Thyroid gland (tissue), 4 donors: Measurements from ENCODE around the gene EPB41L5. TPM values are rescaled to one million over a fixed set of nuclear protein-coding genes. Genes with fewer than 3 reads are reported as not detected.

ENCODE experiments used
- DNase-seq, 2 donors: peaks; one replicate each; pipeline ENCODE4 v3.0.0-alpha.2; 2019
- H3K27ac ChIP-seq, 3 donors: fragments of 200-600 bp; sonication (generic); 1 replicate in 2 of 3; 2 replicates in 1 of 3; pipeline ENCODE4 v1.5.1; 2016 to 2019; ENCODE audit warnings: mild to moderate bottlenecking in 1 of 3, moderate library complexity in 1 of 3
- H3K27me3 ChIP-seq: fragments of 200-600 bp; sonication (generic); one replicate; pipeline ENCODE4 v1.5.1; 2019
- H3K36me3 ChIP-seq, 2 donors: fragments of 200-600 bp; sonication (generic); one replicate each; pipeline ENCODE4 v1.5.1; 2016 to 2019
- H3K4me1 ChIP-seq, 2 donors: fragments of 200-600 bp; sonication (generic); one replicate each; pipeline ENCODE4 v1.5.1; 2017 to 2019
- H3K4me3 ChIP-seq, 3 donors: fragments of 200-600 bp; sonication (generic); replicated peaks in 1 of 3; 1 replicate in 2 of 3; 2 replicates in 1 of 3; pipeline ENCODE4 v1.5.1; 2016; ENCODE audit warnings: mild to moderate bottlenecking in 1 of 3
- H3K9me3 ChIP-seq: fragments of 200-600 bp; sonication (generic); one replicate; pipeline ENCODE4 v1.5.1; 2017
- POLR2A ChIP-seq, 2 donors: fragments of 450-650 bp; IDR thresholded peaks; one replicate each; pipeline ENCODE4 v1.6.1; 2017; ENCODE audit warnings: antibody characterized with exemption in 2 of 2, mild to moderate bottlenecking in 2 of 2, moderate library complexity in 1 of 2
- WGBS, 2 donors: methylation state at CpG; one replicate each; pipeline ENCODE4 v1.1.5; 2017; 5-methylcytosine and 5-hydroxymethylcytosine counted together
- intact Hi-C: fragments of 100-400 bp; cut with DNase I; formaldehyde crosslinking; loops from one replicate; pipeline ENCODE4 v1.15.1; 2023
- total RNA-seq, 4 donors: library from RNA; depleted of rRNA; stranded (reverse); fragments of >200 nt; gene quantifications; one replicate each; pipeline ENCODE4 v1.2.3, GENCODE V29; 2016
- TF ChIP-seq, protein P1 (sequence below), 6 experiments: fragments of 200-600 bp in 3 of 6; fragments of 450-650 bp in 3 of 6; sonication (generic) in 3 of 6; IDR thresholded peaks; one replicate each; pipeline ENCODE4 v1.5.1; 2016 to 2019; ENCODE audit warnings: antibody characterized with exemption in 6 of 6, mild to moderate bottlenecking in 2 of 6, inconsistent platforms in 1 of 6, moderate library complexity in 1 of 6

The EPB41L5 gene
- total RNA-seq, 4 donors from 2014 or later, result 82.2 to 126 (median 116) TPM

DNA sequence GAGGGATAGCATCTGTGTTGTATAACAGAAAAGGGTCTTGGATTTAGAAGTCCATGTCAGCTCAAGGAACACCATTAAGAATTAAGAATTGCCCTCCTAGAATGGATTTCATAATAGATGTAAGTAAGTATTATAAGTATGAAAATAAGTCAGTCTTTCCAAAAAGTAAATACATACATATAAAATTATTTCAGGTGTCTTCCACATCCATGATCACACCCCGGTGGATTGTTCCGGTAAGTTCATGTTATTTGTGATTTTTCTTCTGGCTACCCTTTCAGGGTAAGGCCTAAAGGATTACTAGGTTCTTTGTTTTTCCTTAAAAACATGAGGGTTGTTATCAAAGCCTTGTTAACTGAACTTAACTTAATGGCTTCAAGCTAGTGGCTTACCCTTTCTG, 154.4 kb downstream of the EPB41L5 start:
- no peaks in the 10 kb centered on the region for H3K4me1 ChIP-seq
- 93 to 96% methylated on average over 2 of the region's 2 CpGs for WGBS, 2 donors
- peaks cover 0 to 5% of the 10 kb centered on the region in 2 donors for H3K36me3 ChIP-seq
- intact Hi-C loops, result no loop called here
- H3K27me3 ChIP-seq, result no peaks in the 10 kb centered on the region
- no peak for DNase-seq
- no peak for TF ChIP-seq POLR2A (IDR thresholded peaks at IDR 0.05)
- TF ChIP-seq, protein P1, sequence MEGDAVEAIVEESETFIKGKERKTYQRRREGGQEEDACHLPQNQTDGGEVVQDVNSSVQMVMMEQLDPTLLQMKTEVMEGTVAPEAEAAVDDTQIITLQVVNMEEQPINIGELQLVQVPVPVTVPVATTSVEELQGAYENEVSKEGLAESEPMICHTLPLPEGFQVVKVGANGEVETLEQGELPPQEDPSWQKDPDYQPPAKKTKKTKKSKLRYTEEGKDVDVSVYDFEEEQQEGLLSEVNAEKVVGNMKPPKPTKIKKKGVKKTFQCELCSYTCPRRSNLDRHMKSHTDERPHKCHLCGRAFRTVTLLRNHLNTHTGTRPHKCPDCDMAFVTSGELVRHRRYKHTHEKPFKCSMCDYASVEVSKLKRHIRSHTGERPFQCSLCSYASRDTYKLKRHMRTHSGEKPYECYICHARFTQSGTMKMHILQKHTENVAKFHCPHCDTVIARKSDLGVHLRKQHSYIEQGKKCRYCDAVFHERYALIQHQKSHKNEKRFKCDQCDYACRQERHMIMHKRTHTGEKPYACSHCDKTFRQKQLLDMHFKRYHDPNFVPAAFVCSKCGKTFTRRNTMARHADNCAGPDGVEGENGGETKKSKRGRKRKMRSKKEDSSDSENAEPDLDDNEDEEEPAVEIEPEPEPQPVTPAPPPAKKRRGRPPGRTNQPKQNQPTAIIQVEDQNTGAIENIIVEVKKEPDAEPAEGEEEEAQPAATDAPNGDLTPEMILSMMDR (IDR thresholded peaks at IDR 0.05), result no peak
- H3K9me3 ChIP-seq, result no peaks in the 10 kb centered on the region
- no peak overlapping the region for H3K27ac ChIP-seq
- H3K4me3 ChIP-seq, result no peak overlapping the region

DNA sequence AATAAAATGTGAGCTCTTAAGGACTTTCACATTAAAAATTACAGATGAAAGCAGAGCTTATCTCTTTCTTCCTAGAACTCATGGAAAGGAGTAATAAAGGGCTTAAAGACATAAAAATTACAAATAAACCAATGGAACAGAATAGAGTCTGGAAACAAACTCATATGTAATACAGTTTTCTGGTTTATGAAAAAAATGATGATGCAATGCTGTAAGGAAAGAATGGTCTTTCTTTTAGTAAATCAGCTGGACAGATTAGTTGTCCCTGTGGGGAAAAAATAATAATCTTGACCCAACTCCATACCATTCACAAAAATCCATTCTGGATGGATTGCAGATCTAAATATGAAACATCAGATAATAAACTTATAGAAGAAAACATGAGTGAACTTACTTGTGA, 156.1 kb downstream of the EPB41L5 start:
- no peak overlapping the region for H3K27ac ChIP-seq
- no peaks in the 10 kb centered on the region for H3K4me1 ChIP-seq
- H3K9me3 ChIP-seq, result no peaks in the 10 kb centered on the region
- peaks cover 0 to 5% of the 10 kb centered on the region in 2 donors for H3K36me3 ChIP-seq
- intact Hi-C loops, result no loop called here
- DNase-seq, result no peak
- no peak for TF ChIP-seq POLR2A (IDR thresholded peaks at IDR 0.05)
- TF ChIP-seq, protein P1 (IDR thresholded peaks at IDR 0.05), result no peak
- H3K27me3 ChIP-seq, result no peaks in the 10 kb centered on the region
- no peak overlapping the region for H3K4me3 ChIP-seq

DNA sequence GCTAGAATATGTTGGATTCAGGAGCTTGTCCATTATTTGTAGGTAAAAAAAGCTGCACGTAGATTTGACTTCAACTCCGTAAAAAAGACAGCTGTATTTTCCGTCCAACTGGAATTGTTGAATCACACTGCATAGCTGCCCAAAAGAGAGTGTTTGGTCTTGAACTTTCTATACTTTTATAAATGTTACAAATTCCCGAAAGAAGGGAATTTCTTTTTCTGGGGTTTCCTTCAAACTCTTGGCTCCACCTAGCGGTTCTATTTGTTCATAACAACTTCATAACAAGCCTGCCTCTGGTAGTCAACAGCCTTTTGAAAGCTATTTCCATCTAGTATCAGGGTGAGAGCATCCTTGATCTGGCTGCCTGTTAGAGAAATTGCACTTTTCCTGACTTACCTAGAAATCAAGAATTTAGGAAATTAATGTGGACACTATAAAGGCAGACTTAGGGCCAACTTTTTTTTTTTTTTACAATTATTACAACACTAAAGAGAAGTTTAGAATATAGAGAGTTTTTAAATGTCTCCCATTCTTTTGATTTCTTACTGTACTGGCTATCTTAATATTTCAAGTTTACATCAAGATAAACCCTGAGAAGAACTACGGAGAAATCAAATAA, 162.2 kb downstream of the EPB41L5 start:
- peak overlapping the region in 2 of 3 donors; percentile 4 to 38 for H3K27ac ChIP-seq

DNA sequence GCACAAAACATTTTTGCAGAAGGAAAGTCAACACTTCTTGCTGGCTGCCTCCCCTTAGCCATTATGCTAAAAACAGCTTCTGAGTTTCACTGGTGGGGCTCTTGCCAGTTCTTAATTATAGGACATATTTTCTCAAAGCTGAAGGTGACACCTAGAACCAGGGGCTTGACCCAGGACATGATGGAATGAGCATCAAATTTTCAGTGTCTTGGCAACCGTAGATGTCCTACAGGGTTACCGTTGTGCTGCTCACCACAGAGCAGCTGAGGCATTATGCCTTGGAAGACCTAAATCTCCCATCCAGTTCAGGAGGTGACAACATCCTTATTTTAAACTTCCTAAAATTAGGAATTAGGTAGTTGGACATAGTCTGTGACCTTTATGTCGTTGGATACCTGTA, 163.6 kb downstream of the EPB41L5 start:
- Histone ChIP-seq H3K4me3 (no peak overlapping the region), H3K9me3 (no peaks in the 10 kb centered on the region), H3K27me3 (no peaks in the 10 kb centered on the region), H3K27ac (no peak overlapping the region), H3K4me1 (peaks cover 0 to 14% of the 10 kb centered on the region in 2 donors), H3K36me3 (no peaks in the 10 kb centered on the region)
- 66 to 89% methylated on average over 3 of the region's 3 CpGs for WGBS, 2 donors
- TF ChIP-seq, protein P1 (IDR thresholded peaks at IDR 0.05), result no peak
- TF ChIP-seq POLR2A (IDR thresholded peaks at IDR 0.05), result no peak
- DNase-seq, result no peak
- intact Hi-C loops, result loop anchor here (2.0 to 5.0 kb wide), 2 partner anchors 424 to 476 kb away; no protein-coding TSS in a partner anchor

More for the DNA sequence above, 162.2 kb downstream of the EPB41L5 start:
- Histone ChIP-seq H3K4me3 (no peak overlapping the region), H3K4me1 (peaks cover 0 to 5% of the 10 kb centered on the region in 2 donors), H3K36me3 (no peaks in the 10 kb centered on the region), H3K9me3 (no peaks in the 10 kb centered on the region), H3K27me3 (no peaks in the 10 kb centered on the region)
- intact Hi-C loops, result loop anchor here (5.0 kb wide), 1 partner anchor 423 kb away; no protein-coding TSS in a partner anchor
- TF ChIP-seq, protein P1 (IDR thresholded peaks at IDR 0.05), result peak in 5 of 6 experiments; percentile 54 to 80 (median 74)
- TF ChIP-seq POLR2A (IDR thresholded peaks at IDR 0.05), result no peak
- DNase-seq, result no peak
- WGBS, 2 donors, result 35 to 37% methylated on average over 6 of the region's 6 CpGs

DNA sequence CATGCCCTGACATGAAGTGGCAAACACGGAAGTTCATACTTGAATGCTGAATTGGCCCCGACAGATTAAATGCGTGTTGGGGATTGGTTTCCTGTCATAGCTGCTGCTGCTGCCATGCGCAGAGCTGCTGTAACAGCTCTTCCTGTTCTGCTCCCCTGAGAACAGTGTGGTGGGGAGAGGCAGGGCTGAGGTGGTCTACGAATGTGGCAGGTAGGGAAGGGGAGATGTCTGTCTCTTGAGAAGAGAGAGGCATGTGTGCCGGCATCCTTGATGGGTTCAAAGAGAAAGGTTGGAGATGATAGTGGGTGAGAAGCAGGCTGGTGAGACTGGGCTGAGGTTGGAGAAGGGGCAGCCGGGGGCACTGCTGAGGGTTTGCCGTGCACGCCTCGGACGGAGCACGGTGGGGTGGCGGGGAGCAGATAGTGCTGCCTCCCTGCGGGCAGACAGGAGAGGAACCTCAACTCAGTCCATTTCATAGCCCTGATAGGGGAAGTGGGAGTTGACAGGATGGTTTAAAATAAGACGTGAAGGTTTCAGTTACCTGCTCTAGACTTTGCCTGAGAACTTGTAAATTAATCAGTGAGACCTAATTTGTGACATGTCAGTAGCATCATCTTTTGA, 164.2 kb downstream of the EPB41L5 start:
- intact Hi-C loops, result loop anchor here (2.0 to 5.0 kb wide), 2 partner anchors 425 to 476 kb away; no protein-coding TSS in a partner anchor
- Histone ChIP-seq H3K4me3 (no peak overlapping the region), H3K36me3 (no peaks in the 10 kb centered on the region), H3K9me3 (no peaks in the 10 kb centered on the region), H3K4me1 (peaks cover 0 to 14% of the 10 kb centered on the region in 2 donors), H3K27me3 (no peaks in the 10 kb centered on the region), H3K27ac (no peak overlapping the region)
- TF ChIP-seq, protein P1 (IDR thresholded peaks at IDR 0.05), result no peak
- TF ChIP-seq POLR2A (IDR thresholded peaks at IDR 0.05), result peak in 1 of 2 donors; percentile 13
- WGBS, 2 donors, result 66 to 74% methylated on average over 15 of the region's 15 CpGs
- no peak for DNase-seq
